Stimulated activated CD8-positive, alpha-beta memory T cell treated with anti-CD3 and anti-CD28 coated beads, Interleukin-15, amount 100 ng/mL, for 4 hours (primary cell): ENCODE measurements around the gene EXOSC1.
"Not testable (repeated sequence)": the region's sequence is repeated elsewhere in the genome, so short reads cannot be mapped to it uniquely, and the experiment has no call there.

Experiments
- DNase-seq, 2 donors: peaks; one replicate each; pipeline ENCODE4 v3.0.0-alpha.2; 2020; ENCODE audit warnings: low read depth in 2 of 2

The EXOSC1 gene

GRCh38 chr10:97445722-97446639 is at the start of gene EXOSC1, which contains the start of gene ZDHHC16:
Gene EXOSC1, minus strand, starts transcription at chr10:97446006. Its CDS starts 21 bp downstream, at chr10:97445985.
Gene ZDHHC16, plus strand, starts transcription at chr10:97446175. Its CDS starts 5,501 bp downstream, at chr10:97451676.
- peak; percentile 81 to 91 for DNase-seq

GRCh38 chr10:97494863-97495506 is 49.2 kb upstream of the EXOSC1 start:
- no peak for DNase-seq

- DNase-seq, result no peak
Observed at GRCh38 chr10:97494151-97494550, 48.3 kb upstream of the EXOSC1 start.

GRCh38 chr10:97490592-97490991 is 44.8 kb upstream of the EXOSC1 start:
- DNase-seq, result no peak

- DNase-seq, result no peak
Observed at GRCh38 chr10:97485647-97486281, 40.0 kb upstream of the EXOSC1 start.

- DNase-seq, result no peak
Observed at GRCh38 chr10:97483921-97484320, 38.1 kb upstream of the EXOSC1 start.

GRCh38 chr10:97483506-97483905 is 37.7 kb upstream of the EXOSC1 start:
- no peak for DNase-seq

GRCh38 chr10:97482381-97482780 is 36.6 kb upstream of the EXOSC1 start:
- DNase-seq, result no peak

GRCh38 chr10:97481071-97481470 is 35.3 kb upstream of the EXOSC1 start:
- no peak for DNase-seq

GRCh38 chr10:97479939-97480338 is 34.1 kb upstream of the EXOSC1 start:
- DNase-seq, result no peak

GRCh38 chr10:97479410-97479809 is 33.6 kb upstream of the EXOSC1 start:
- DNase-seq, result not testable (repeated sequence)

- DNase-seq, result no peak
Observed at GRCh38 chr10:97475936-97476594, 30.3 kb upstream of the EXOSC1 start.

GRCh38 chr10:97474918-97475317 is 29.1 kb upstream of the EXOSC1 start:
- DNase-seq, result no peak

- not testable (repeated sequence) for DNase-seq
Observed at GRCh38 chr10:97468781-97469180, 23.0 kb upstream of the EXOSC1 start.

GRCh38 chr10:97468162-97468561 is 22.4 kb upstream of the EXOSC1 start:
- no peak for DNase-seq

GRCh38 chr10:97466755-97467154 is 20.9 kb upstream of the EXOSC1 start:
- no peak for DNase-seq

GRCh38 chr10:97465982-97466381 is 20.2 kb upstream of the EXOSC1 start:
- DNase-seq, result no peak

- DNase-seq, result no peak
Observed at GRCh38 chr10:97464226-97464625, 18.4 kb upstream of the EXOSC1 start.

GRCh38 chr10:97463363-97464132 is 17.7 kb upstream of the EXOSC1 start:
- no peak for DNase-seq

GRCh38 chr10:97462309-97462708 is 16.5 kb upstream of the EXOSC1 start:
- DNase-seq, result no peak

GRCh38 chr10:97459933-97460332 is 14.1 kb upstream of the EXOSC1 start:
- DNase-seq, result no peak
